Activated CD4-positive, alpha-beta T cell treated with anti-CD3 and anti-CD28 coated beads for 1 hour (primary cell): ENCODE data around the gene SORCS2.

ENCODE experiments used
- DNase-seq: peaks from one replicate; pipeline ENCODE4 v3.0.0-alpha.2; 2020

Gene SORCS2

DNA sequence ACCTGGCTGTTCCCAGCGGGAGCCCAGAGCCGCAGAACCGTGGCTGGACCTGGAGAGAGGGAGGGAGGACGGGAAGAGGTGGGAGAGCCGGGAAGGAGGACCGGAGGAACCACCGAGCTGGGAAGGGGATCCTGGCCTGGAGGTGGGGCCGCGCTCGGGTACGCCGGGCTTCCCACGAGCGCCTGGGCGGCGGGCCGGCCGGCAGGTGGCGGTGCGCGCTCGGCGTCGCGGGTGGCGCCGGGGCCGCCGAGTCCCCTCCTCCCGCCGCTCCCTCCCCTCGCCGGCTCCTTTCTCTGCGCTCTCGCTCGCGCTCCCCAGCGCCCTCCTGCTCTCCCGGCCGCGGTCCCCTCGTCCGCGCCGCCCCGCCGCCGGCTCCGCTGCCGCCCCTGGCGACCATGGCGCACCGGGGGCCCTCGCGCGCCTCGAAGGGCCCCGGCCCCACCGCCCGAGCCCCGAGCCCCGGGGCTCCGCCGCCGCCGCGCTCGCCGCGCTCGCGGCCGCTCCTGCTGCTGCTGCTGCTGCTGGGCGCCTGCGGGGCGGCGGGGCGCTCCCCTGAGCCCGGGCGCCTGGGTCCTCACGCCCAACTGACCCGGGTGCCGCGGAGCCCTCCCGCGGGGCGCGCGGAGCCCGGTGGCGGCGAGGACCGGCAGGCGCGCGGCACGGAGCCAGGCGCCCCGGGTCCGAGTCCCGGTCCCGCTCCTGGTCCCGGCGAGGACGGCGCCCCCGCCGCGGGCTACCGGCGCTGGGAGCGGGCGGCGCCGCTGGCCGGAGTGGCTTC, at the start of gene SORCS2:
SORCS2 (plus strand) TSS at position 287 of the 778 bp plus-strand sequence.
- DNase-seq, result peak; percentile 14

DNA sequence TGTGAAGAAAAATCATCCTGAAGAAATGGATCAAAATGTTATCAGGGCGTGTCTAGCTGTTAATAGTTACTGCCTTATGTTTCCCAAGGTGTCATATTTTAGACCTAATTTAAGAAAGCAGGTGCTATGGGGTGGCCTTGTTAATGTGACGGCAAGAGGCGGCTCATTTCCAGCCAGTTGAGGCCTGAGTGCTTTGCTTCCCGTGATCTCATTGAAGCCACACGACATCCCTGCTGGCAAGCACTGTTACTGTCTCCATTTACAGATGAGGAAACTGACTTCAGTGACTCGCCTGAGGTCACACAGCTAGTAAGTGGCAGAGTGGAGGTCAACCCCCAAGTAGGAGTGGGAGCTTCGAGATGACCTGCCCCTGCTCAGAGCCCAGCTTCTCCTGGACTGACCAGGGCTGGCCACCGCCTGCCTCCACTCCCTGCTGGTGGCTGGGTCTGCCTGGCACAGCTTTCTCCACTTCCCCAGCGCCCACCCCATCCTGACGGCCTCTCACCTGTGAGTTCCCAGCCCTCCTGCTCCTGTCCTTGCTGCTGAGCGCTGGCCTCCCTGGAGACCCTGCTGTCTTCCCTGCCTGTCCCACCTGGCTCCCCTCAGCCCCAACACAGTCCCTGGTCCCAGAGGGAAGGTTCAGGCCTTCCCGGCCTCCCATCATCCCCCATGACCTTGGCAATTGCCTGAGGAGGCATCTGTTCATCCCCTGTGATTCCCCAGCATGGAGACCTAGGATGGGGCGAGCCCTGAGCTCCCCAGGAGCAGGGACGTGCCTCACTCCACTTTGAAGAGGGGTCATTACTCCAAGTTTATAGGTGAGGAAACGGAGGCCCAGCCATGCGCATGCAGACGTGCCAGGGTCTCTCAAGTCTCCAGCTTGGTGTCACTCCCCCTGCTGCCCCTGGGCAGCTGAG, 47.7 kb upstream of the SORCS2 start:
- no peak for DNase-seq

DNA sequence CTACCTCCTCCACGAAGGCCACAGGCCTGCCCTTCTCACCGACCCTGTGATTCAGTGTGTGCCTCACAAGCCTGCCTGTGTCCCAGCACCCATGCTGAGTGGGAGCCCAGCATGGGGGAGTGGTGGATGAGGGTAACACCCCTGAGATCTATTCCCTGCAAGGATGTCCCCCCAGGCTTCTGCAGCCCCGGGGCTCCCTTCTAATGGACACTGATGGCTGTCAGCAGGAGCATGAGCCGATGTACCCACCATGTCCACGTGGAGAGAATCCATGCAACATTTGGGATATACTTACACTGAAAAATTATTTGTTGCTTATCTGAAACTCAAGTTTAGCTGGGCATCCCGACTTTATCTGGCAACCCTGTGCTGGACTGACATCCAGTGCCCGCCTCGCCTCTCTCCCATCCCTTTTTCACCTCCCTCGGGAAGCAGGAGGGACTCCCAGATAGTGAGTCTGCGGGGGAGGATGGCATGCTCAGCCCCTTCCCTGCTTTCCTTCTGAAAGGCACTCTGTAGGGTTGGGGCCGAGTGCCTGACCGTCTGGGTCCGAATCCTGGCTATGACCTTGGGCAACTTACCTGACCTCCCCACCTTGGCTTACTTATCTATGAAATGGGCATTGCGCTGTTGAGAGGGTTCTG, 46.9 kb upstream of the SORCS2 start:
- DNase-seq, result no peak

DNA sequence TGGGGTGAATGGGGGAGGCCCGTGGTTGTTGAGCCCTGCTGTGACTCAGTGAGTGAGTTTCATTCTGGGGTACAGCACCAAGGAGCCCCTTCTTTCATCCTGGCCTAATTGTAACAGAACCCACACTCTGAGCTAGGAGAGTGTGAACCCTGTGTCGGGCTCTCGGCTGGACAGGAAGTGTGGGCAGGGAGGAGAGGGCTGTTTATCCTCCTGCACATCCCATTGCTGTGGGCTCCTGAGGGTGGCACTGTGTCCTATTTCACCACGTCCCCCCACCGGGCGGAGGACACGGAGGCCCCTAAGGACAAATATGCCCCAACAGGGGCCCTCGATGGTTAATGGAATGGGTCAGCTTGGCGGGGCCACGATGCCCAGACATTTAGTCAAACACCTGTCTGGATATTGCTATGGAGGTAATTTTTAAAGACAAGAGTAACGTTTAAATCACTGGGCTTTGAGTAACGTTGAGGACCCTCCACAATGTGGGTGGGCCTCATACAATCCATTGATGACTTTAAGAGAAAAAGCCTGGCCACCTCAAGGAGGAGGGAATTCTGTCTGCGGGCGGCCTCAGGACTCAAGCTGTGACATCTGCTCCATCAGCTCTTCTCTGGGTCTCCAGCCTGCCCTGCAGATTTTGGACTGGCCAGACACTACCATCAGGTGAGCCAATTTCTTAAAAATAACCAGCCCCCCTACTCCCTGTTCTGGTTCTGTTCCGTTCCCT, 46.1 kb upstream of the SORCS2 start:
- DNase-seq, result no peak

DNA sequence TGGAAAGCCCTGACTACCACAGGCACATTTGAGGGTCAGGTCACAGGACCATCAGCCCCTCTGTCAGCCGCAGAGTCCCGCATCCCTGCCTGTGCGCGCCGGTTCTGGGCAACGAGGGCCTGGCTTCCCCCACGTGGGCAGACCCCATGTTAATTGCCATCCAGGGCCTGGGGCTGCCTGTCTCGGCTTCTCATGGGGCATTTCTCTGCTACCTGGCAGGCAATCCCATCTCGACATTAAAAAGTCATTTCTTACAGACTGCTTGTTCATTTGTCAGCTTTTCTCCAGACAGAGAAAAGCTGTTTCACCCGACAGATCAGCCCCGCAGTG, 45.6 kb upstream of the SORCS2 start:
- no peak for DNase-seq

DNA sequence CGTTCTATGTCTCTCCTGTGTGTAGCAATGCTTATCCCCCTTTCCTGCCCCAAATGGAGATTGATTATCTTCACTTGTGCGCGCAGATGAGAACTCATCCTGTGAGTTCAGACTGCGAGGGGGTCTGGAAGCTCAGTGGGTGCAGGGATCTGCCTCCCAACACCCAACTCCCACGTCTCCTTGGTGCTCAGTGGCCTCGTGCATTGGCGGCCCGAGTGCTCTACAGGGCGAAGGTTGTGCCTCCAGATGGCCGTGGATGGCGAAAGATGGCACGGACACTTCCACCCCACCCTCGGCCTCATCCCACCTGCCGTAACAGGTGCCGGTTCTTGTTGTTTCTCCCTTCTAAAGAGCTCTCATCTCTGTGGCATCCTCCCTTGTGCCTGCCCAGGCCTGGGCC, 45.1 kb upstream of the SORCS2 start:
- DNase-seq, result no peak

DNA sequence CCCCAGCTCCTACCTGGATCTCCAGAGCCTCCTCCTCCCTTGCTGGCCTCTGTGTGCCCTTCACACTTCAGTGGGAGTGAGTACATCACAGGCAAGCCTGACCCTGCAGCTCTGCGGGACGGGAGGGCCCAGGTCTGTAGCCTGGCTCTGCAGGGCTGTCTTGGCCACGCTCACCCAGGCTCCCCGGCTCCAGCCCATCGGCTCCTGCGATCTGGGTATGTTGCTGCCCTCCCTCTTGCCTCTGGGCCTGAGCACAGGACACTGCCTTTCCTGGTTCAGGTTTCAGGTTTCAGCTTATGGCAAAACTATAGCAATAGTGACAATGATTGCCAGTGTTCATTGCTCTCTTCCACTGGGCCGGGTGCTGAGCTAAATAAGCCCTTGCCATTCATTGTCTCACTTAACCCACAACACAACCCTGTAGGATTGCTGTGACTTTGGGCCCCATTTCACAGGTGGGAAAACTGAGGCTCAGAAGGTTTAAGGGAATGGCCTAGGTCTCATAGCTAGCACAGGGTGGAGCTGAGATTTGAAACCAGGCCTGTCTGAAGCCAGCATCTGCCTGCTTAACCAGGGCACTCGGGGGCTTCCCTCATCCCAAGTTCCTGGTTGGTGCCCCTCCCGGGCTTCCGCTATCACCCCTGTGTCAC, 44.6 kb upstream of the SORCS2 start:
- DNase-seq, result no peak

DNA sequence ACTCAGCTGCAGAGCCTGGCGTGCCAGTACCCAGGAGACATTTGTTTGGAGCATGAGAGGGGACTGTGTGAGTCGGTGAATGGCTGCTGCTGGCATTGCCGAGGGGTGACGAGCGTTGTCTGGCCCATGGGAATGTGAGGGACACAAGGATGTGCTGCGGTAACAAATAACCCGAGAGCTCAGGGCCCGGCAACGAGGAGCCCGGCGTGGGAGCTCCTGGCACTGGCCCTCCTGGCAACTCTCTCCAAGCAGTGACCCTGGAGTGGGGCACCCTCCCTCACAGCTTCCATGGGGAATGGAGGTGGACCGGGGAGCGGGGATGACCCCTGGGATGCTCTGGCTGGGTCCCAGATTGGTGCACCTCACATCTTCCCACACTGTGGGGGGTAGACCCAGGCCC, 44.0 kb upstream of the SORCS2 start:
- DNase-seq, result no peak

DNA sequence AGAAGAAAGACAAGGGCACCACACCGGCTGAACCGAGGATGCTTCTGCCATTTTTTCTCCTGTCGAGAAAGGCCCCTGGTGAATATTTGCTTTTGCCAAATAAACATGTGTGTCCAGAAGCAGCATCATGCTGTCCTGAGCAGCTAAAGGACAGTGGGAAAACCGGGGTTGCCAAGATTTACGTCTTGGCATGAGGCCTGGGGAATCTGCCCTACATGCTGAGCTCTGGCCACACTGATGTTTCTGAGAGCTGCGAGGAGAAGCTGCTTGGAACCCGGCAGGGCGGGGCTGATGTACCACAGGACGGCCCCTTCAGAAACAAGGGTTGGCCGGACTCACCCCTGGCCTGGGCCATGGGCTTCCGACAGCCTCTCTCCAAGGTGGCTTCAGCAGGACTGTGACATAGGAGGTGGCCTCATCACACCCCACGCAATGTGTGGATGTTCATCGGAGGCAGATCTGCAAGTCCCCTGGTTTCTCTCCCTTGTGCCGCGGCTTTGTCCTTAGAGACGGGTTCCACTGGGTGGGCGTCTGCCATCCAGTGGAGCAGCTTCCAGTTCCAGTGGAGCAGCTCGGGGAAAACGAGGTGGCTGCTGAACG, 42.2 kb upstream of the SORCS2 start:
- DNase-seq, result no peak

DNA sequence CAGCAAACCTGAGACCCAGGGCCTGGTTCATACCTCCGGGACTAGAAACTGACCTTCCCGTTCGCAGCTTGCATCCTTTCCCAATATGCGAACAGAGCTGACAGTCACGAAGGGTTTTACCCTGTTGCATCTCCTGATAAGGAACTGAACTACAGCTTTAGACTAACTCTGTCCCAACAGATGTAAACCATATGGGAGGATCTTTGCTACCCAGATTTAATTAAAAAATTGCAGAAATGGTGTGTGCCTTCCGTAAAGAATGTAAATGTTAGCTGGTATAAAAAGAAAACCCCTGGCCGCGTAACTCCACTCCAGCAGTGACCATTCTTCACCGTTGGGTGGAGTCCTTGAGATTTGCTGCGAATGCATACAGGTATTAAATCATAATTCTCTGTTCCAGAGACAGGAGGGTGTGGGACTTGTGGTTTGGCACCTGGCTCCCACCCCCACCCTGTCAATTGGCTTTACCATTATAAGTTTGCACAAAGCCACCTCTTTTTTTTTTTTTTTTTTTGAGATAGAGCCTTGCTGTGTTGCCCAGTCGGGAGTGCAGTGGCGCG, 40.6 kb upstream of the SORCS2 start:
- DNase-seq, result no peak

DNA sequence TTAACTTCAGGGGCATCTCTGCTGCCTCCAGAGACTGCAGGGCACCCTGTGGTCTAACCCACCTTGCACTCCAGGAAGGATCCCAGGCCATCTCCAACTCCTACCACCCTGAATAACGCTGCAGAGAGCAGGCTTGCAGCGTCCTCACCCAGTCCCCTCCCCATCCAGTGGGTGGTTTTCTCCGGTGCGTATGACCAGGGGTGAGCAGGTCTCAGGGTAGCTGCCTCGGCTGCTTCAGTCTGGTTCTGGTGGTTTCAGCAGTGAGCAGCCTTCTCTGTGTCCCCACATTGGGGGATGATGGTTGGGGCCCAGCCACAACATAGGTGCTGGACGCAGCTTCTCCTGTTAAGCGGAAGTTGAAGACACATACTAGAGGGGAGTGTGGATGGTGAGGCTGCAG, 38.6 kb upstream of the SORCS2 start:
- no peak for DNase-seq

DNA sequence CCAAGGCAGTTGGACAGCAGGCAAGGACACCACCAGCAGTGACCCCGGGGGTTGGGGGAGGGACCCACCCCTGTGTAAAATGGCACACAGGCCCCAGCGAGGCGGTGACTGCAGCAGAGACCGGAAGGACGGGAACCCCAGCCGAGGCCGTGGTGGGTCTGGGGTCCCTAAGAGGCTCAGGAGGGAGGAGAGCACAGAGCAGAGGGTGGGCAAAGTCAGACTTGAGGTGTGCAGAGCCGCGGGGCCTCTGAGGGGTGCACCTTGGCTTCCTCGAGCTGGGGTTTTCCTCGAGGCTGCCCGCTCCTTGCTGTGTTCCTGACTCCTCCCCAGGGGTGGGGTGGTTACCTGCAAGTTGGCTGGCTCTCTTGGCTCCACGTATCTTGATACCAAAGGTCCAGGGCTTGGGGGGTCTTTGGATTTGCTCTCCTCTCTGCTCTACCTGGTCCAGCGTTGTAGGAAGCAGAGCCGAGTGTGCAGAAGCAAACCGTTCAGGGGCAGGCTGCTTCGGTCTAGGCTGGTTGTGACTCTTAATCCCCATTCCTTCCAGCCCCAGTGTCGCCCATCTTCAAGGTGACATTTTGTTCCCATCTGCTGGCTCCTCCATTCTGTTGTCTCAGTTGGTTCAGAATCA, 37.9 kb upstream of the SORCS2 start:
- no peak for DNase-seq

DNA sequence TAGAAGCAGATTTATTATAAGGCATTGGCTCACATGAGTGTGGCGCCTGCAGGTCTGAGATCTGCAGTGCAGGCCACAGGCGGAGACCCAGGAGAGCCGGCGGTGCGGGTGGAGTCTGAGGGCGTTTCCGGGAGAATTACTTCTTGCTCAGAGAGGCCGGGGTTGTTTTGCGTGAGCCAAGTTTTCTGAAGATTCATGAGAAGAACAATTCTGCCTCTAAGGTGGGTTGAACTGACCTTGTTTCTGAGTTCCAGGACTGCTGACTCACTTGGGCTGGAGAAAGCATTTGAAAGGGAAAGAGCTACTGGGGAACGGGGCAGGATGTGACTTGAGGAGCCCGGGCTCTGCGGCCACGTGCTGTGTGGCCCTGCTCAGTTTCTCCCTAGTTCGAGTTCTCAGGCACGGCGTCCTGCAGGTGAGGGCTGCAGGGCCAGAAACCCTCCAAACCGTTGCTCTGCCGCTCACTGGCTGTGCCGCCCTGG, 36.7 kb upstream of the SORCS2 start:
- no peak for DNase-seq

DNA sequence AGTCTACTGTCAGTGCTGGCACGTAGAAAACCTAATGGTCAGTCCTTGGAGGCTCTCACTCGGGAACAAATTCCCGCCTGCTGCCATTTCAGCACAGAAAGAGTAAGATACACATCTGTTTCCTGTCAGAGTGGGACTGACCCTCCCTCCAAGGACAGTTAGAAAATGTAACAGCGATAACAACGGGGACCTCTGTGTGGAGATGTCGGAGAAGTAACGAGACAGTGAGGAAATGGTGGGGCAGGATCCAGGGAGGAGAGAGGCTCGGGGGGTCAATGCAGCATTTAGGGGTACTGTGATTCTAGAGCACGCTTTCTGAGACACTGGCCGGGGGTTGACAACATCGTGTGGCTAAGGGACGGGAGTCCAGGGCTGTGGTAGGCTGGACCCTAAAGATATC, 36.0 kb upstream of the SORCS2 start:
- no peak for DNase-seq

DNA sequence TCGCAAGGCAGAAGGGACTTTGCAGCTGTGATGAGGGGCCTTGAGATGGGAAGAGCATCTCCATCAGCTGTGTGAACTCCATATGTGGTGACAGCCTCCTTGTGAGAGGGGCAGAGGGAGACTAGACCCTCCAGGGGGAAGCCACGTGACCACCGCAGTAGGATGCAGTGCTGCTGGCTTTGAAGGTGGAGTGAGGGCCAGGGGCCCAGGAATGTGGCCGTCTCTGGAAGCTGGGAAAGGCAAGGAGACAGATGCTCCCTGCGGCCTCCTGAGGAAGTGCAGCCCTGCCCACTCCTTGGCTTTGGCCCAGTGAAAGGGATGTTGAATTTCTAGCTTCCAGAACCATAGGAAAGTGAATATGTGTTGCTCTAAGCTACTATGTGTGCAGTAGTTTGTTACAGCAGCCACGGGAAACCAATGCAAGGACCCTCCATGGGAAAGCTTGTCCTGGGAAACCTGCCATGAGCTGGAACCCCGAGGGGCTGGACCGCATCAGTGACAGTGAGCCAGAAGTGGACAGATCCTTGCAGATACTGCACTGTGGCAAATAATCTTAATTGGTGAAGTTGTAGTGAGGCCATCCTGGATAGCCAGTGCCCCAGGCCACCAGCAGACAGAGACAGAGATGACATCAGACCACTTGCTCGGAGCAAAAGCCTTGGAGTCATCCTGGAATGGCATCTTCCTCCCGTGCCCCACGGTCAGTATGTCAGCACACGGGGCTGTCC, 35.4 kb upstream of the SORCS2 start:
- DNase-seq, result no peak

DNA sequence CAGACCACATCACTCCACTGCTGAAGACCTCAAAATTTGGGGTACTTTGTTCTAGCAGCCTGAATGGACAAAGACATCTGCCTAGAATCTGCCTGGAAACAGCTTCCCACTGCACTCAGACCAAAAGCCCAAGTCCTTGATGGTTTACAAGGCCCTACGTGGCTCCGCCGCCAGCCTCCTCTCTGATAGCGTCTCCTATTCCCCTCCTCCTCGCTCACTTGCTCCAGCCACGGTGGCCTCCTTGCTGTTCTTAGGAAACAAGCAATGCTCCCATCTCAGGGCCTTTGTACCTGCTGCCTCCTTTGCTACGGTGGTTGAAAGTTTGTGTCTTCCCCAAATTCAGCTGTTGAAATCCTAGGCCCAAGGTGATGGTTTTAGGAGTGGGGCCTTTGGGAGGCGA, 34.7 kb upstream of the SORCS2 start:
- no peak for DNase-seq

DNA sequence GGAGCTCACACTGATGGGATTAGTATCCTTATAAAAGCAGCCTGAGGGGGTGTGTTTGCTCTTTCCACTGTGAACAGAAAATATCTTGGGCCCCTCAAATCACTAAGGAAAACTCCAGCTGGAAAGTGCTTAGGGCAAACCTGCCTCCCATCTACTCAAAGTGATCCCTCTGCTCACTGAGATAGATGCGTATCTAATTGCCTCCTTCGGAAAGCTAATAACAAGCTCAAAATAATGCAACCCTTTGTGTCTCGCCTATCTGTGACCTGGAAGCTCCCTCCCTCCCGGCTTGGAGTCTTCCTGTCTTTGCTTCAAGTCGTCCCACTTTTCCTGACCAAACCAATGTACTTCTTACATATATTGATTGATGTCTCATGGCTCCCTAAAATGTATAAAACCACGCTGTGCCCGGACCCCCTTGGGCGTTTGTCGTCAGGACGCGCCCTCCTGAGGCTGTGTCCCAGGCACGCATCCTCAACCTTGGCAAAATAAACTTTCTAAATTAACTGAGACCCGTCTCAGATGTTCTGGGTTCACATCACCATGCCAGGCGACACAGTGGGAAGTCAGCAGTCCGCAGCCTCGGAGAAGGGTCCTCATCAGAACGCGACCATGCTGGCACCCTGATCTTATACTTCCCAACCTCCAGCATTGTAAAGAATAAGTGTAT, 34.1 kb upstream of the SORCS2 start:
- DNase-seq, result no peak

DNA sequence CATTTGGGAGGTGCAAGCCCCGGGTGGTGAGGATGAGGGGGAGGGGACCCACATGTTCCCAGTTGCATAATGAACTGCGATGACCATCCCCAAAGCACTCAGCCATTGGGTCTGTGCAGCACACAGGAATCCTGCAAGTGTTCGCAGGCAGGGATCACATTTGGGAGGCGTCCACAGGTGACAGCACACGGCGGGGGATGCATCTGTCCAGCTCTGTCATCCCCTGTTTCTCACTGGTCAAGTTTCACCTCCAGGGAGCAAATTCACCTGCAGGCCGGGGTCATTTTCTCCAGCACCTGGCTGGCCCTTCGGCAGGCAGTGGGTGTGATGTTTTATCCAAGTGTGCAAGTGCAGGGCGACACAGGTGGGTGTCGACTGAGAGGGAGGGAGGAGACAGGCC, 33.3 kb upstream of the SORCS2 start:
- no peak for DNase-seq

DNA sequence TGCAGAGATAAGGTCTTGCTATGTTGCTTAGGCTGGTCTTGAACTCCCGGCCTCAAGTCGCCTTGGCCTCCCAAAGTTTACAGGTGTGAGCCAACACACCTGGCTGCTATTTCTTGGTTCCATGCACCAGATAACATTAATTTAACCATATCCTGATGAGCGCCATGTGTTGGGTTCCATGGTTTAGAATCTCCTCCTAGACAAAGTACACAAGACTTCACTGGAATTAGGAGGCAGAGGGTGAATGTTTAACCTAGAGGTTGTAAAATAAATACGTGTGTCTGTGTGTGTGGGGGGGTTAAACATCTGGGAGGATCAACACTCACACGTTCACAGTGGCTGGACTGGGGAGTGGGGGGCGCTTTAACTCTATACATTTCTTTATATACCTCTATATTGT, 32.4 kb upstream of the SORCS2 start:
- DNase-seq, result no peak

DNA sequence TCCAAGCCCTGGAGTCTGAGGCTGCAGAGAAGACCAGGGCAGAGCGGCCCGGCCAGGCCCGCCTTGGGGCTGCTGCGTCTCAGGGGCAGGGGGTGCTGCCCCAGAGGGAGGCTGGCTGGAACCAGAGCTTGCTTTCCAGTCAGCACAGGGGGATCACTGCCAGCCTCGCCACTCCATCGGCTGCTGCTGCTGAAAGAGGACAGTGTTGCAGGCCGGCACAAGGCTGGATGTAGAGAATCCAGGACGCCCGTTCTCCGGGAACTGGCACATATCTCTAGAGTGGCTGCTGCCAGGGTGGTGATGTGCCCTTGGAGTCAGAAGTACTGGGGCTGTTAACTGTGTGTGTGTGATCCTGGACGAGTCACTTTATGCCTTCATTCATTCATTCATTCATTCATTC, 31.9 kb upstream of the SORCS2 start:
- no peak for DNase-seq
